Activated T-cell treated with anti-CD3 and anti-CD28 coated beads for 1 hour (primary cell): ENCODE results near the gene ELK4.

ENCODE experiments used
- DNase-seq: peaks from one replicate; pipeline ENCODE4 v3.0.0-alpha.2; 2020; ENCODE audit warnings: low read depth

Gene ELK4

GRCh38 chr1:205629751-205630150, 2.1 kb downstream of the ELK4 start:
- DNase-seq: no peak

DNA sequence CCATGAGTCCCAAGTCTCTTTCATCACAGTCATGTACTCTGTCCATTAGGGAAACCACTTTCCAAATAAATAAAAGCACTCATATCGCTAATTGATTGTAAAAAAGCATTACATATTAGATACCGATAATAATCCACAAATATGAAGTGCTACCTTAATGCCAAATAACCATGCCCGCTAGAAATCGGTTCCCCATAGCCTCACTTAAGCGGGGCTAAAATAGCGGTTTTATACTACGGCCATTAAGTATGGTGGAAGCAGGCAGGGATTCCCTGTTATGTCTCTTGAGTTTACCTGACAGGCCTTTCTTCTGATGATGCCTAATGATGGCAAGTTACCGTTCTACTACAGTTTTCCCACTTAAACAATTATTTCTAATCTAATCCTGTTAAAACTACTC, 3.9 kb downstream of the ELK4 start:
- no peak for DNase-seq

DNA sequence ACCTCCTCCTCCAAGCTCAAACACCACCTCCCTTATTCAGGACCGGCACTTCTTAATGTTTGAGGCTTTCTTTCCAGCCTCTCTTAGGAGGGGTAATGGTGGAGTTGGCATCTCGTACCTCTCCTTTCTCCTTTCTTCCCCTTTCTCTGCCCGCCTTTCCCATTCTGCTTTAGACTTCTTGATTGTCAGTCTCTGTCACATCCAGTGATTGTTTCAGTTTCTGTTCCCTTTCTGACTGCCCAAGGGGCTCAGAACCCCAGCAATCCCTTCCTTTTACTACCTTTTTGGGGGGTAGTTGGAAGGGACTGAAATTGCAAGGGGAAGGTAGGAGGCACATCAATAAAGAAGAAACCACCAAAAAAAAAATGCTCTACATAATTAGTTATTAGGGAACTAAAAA, 5.6 kb downstream of the ELK4 start:
- no peak for DNase-seq

DNA sequence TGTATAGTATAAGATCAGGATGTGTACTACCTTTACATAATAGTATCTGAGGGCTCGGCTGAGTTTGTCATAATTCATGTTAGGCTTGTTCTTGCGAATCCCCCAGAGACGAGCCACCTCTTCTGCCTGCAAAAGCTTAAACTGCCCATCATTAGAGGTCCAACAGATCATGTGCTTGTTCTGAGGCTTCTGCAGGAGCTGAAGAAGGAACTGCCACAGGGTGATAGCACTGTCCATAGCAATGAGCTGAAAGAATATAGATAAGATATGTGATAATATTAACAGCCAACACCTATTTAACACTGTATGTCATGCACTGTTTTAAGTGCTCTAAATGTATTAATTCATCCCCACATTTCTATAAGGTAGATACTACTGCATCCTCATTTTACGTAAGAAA, 8.2 kb downstream of the ELK4 start:
- no peak for DNase-seq

DNA sequence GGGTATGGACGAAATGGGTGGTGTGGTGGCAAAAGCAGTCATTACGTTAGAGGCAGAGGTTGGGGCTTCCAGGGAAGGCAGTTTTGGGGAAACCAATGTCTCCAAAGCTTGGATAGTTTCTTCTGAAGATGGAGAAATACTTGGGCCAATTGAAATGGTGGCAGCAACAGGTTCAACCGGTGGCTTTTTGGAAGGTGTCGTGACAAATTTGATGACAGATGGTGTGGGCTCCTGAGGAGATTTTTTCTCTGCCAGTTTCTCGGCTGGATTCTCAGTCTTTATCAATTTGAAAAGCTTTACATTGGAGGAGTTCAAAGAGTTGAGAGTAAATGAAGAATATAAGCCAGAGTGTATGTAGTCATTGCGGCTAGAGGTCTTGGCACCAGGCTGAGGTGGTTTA, 11.5 kb downstream of the ELK4 start:
- no peak for DNase-seq

GRCh38 chr1:205619376-205619775, 12.4 kb downstream of the ELK4 start:
- DNase-seq: no peak

DNA sequence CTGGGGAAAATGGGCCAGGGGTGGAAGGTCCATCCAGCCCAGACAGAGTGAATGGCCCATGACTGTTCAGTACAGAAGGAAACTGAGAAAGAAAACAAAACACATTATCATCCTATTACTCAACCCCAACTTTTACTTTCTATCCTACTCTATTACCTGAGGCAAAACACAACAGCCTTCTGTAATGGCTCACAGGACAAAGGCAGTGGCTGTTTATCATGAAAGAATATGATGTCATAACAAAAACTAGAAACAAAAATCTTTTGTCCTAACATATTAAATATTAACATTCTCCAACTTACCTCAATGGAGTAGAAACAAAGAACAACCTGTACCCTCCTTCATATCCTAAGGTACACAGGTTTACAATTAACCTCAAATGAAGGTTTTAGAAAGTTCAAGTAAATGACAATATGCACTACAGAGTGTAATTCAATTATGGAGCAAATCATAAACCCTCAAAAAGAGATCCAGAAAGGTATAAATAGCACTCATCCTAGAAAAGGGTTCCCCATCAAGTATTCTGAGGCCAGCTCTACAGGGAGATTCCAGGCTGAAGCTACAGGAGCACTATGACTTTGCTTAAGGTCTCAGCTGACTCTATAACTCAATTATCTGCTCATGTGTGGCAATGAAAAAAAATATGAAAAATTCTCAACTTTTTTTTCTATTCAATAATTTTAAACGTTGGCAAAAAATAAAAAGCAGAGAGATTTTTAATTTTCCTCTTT, 15.1 kb downstream of the ELK4 start:
- no peak for DNase-seq

GRCh38 chr1:205615789-205616188, 16.0 kb downstream of the ELK4 start:
- DNase-seq: no peak

- no peak for DNase-seq
Measured at GRCh38 chr1:205613854-205614412, 17.9 kb downstream of the ELK4 start.

DNA sequence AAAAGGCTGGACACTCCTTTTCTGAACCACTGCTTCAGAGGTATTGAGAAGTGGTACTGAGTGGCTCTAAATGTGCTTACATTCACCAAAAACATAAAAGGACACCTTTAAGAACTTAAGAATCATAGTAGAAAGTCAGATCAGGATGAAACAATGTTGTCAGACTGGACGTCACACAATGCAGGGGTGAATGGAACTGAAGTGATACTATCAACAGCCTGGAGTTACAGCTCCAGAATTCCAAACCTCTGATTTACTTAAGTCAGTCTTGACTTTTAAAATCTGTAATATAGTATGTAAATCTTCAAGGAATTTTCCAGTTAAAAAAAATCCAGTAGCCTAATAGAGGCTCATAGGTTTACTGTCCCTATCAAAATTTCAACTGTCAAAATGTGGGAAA, 19.3 kb downstream of the ELK4 start:
- DNase-seq: no peak

GRCh38 chr1:205612104-205612503, 19.7 kb downstream of the ELK4 start:
- no peak for DNase-seq

DNA sequence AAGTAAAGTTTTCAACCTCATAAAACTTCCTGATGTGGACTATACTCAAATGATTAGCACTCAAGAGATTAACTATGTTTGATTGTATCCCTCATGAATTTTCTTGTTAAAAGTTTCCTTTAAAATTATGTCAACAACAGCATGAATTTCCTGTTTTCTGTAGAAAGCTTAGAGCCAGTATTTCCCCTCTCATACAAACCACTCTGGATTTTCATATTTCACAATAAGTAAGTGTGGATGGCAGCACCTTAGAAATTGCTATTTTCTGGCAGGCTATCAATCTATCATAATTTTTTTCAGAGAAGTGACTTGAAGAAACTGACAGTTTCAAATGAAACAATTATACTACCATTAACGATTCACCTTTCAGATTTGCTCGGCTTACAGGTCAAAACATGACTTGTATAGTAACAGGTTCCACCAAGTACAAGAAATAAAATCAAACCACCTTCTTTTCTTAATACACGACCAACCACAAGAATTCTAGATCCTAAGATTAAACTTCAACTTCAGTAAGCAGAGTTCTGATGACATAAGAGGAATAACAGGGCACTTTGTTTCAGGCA, 20.8 kb downstream of the ELK4 start:
- DNase-seq: no peak

- no peak for DNase-seq
Measured at GRCh38 chr1:205610036-205610435, 21.8 kb downstream of the ELK4 start.

GRCh38 chr1:205604825-205605505, 26.8 kb downstream of the ELK4 start:
- no peak for DNase-seq

GRCh38 chr1:205604059-205604458, 27.8 kb downstream of the ELK4 start:
- DNase-seq: no peak

- DNase-seq: no peak
Measured at GRCh38 chr1:205601205-205601604, 30.6 kb downstream of the ELK4 start.

DNA sequence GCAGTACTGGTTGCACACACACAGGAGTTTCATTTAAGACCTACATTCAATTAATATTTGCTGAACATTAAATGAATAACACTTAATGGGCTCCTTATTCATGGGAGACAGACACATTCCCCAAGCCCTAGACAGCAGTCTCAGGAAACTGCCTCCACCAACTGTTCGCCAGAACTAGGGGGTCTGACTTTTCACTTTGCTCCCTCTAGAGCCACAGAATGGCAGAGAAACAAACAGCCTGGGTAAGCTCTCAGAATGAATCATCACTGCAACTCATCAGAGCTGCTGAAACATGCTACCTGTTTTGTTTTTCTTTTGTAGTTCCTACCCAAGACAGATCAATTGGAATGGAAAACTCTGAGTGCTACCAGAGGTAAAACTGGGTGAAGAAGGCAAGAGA, 31.7 kb downstream of the ELK4 start:
- DNase-seq: no peak

DNA sequence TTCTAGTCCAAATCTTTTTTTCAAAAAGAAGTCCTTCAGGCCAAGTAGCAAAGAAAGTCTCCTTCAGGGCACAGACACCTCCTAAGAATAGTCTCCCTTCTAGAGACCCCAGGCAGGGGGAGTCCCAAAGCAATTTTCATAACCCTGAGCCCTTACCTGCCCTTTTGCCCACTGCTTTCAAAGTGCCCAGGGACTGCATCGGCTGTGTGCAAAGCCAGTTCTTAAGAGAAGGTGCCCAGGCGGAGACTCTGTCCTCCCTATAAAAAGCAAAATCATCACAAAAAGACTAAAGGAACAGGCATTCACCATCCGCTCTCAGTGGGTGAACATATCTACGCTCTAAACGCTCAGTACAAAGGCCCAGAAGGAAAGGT, 32.2 kb downstream of the ELK4 start:
- no peak for DNase-seq

- DNase-seq: no peak
Measured at GRCh38 chr1:205598841-205599668, 32.8 kb downstream of the ELK4 start.

DNA sequence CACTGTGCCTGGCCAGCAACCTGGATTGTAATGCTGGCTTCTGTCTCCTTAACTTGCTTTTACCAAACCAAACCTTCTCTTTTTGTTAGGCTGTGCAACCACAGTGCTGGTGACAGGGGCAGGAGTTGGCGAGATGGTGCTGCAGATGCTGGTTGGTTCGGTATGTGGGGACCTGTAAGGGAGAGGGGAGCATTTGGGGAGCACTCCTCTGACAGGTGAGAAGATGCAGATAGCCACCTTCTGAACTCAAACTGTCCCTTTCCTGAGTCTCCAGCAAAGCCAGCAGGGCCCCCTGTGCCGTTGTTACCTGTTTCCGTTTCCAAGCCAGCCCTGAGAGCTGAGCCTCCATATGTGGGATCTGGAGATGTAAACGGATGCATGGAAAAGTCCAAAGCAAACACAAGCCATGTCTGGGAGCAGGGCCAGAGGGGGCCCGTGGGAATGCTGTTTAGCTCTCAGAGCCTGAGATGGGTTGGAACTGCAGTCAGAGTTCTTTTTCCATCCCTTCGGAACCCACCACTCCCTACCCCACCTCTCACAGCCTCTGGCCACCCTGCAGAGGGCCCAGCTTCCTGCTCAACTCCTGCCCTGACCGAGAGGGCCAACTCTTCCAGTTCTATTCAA, 34.0 kb downstream of the ELK4 start:
- no peak for DNase-seq

DNA sequence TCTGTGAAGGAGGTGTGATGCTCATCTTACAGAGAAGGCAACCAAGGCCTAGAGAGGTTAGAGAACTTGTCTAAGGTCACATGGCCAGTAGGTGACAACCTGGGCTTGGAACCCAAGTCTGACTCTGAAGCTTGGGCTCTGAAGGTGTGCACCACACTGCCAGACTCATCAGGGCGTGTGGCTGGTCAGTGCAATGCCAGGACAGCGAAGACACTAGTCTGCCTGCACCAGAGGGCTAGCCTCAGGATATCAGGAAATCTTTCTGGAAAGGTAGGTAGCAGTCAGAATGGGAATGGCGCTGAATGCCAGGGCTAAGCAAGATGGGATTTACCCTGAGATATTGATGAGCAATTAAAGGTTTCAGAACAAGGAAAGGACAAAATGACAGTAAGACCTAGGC, 34.9 kb downstream of the ELK4 start:
- no peak for DNase-seq

- no peak for DNase-seq
Measured at GRCh38 chr1:205595861-205596260, 36.0 kb downstream of the ELK4 start.
